Adrenal gland (tissue), 5 donors: ENCODE results near the gene TSPAN5.

Source experiments
- POLR2A ChIP-seq, 2 donors: fragments of 450-650 bp; IDR thresholded peaks; one replicate each; pipeline ENCODE4 v1.6.1; 2017; ENCODE audit warnings: antibody characterized with exemption in 2 of 2, mild to moderate bottlenecking in 2 of 2, moderate library complexity in 1 of 2
- TF ChIP-seq, protein P1 (sequence below), 6 experiments: fragments of 450-650 bp in 4 of 6; fragments of 200-600 bp in 2 of 6; sonication (generic) in 1 of 6; IDR thresholded peaks; 1 replicate in 5 of 6; 2 replicates in 1 of 6; pipeline versions ENCODE4 v1.5.1 to v1.8.0; 2016 to 2021; ENCODE audit warnings: antibody characterized with exemption in 6 of 6, mild to moderate bottlenecking in 2 of 6, moderate library complexity in 1 of 6
- donor health status: DM: no; HTN: no; CAD: no.

GRCh38 chr4:98515470-98515809 is 143.0 kb downstream of the TSPAN5 start:
- TF ChIP-seq, protein P1, sequence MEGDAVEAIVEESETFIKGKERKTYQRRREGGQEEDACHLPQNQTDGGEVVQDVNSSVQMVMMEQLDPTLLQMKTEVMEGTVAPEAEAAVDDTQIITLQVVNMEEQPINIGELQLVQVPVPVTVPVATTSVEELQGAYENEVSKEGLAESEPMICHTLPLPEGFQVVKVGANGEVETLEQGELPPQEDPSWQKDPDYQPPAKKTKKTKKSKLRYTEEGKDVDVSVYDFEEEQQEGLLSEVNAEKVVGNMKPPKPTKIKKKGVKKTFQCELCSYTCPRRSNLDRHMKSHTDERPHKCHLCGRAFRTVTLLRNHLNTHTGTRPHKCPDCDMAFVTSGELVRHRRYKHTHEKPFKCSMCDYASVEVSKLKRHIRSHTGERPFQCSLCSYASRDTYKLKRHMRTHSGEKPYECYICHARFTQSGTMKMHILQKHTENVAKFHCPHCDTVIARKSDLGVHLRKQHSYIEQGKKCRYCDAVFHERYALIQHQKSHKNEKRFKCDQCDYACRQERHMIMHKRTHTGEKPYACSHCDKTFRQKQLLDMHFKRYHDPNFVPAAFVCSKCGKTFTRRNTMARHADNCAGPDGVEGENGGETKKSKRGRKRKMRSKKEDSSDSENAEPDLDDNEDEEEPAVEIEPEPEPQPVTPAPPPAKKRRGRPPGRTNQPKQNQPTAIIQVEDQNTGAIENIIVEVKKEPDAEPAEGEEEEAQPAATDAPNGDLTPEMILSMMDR (IDR thresholded peaks at IDR 0.05), result no peak
- no peak for TF ChIP-seq POLR2A (IDR thresholded peaks at IDR 0.05)
